BE2C (cell line): Measurements from ENCODE around the gene MLANA.
"Not testable (repeated sequence)": the region's sequence is repeated elsewhere in the genome, so short reads cannot be mapped to it uniquely, and the experiment has no call there.

Experiments
- DNase-seq: peaks from one replicate; pipeline ENCODE4 v3.0.0-alpha.2; 2020
- H3K27me3 ChIP-seq: fragments of 250-450 bp; sonication (Bioruptor Pico); 2 replicates; pipeline ENCODE4 v1.5.1; 2020; ENCODE audit warnings: mild to moderate bottlenecking
- H3K36me3 ChIP-seq: fragments of 250-450 bp; sonication (Bioruptor Pico); 2 replicates; pipeline ENCODE4 v1.5.1; 2020; ENCODE audit warnings: mild to moderate bottlenecking
- H3K4me1 ChIP-seq: fragments of 250-450 bp; sonication (Bioruptor Pico); 2 replicates; pipeline ENCODE4 v1.5.1; 2020
- H3K4me3 ChIP-seq: 2 replicates; pipeline ENCODE4 v1.5.1; 2011; ENCODE audit warnings: low read depth, low read length
- H3K9me3 ChIP-seq: fragments of 250-450 bp; sonication (Bioruptor Pico); 2 replicates; pipeline ENCODE4 v1.5.1; 2020
- TF ChIP-seq, protein P1 (sequence below): IDR thresholded peaks from 2 replicates; pipeline ENCODE4 v1.5.1; 2012; ENCODE audit warnings: mild to moderate bottlenecking, low read depth, low read length

Gene MLANA

DNA sequence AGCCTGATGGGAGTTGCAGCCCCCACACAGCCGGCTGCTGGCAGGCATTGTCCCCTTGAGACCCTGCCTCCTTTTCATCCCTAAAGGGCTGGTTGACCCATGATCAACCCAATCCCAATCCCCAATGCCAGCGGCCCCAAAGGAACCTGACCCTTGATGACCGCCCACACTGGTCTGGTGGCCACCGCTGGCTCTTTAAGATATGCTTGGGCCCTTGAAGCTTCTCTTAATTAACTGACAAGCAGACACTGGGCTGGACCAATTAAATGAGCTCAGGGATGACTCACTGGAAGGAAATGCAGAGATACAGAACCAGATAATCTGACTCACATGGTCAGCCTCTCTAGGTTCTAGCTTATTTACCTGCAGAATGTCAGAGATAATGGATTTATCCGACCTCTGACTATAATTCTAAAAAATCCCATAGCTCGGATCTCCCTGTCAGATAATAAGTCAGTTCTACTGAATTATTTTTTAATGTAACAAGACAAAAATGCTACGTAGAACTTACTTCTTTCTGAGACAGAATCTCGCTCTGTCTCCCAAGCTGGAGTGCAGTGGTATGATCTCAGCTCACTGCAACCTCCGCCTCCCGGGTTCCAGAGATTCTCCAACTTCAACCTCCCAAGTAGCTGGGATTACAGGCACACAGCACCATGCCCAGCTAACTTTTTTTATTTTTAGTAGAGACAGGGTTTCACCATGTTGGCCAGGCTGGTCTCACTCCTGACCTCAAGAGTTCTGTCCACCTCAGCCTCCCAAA, 11.1 kb upstream of the MLANA start:
- H3K27me3 ChIP-seq: no peaks in the 10 kb centered on the region
- peak overlapping the region; percentile 1; the same call in 1 of the 2 replicates for H3K4me3 ChIP-seq
- TF ChIP-seq, protein P1, sequence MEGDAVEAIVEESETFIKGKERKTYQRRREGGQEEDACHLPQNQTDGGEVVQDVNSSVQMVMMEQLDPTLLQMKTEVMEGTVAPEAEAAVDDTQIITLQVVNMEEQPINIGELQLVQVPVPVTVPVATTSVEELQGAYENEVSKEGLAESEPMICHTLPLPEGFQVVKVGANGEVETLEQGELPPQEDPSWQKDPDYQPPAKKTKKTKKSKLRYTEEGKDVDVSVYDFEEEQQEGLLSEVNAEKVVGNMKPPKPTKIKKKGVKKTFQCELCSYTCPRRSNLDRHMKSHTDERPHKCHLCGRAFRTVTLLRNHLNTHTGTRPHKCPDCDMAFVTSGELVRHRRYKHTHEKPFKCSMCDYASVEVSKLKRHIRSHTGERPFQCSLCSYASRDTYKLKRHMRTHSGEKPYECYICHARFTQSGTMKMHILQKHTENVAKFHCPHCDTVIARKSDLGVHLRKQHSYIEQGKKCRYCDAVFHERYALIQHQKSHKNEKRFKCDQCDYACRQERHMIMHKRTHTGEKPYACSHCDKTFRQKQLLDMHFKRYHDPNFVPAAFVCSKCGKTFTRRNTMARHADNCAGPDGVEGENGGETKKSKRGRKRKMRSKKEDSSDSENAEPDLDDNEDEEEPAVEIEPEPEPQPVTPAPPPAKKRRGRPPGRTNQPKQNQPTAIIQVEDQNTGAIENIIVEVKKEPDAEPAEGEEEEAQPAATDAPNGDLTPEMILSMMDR: no peak
- H3K9me3 ChIP-seq: no peaks in the 10 kb centered on the region; the same call in 1 of the 2 replicates
- DNase-seq: peak; percentile 35
- H3K36me3 ChIP-seq: no peaks in the 10 kb centered on the region
- H3K4me1 ChIP-seq: peaks cover 5% of the 10 kb centered on the region

DNA sequence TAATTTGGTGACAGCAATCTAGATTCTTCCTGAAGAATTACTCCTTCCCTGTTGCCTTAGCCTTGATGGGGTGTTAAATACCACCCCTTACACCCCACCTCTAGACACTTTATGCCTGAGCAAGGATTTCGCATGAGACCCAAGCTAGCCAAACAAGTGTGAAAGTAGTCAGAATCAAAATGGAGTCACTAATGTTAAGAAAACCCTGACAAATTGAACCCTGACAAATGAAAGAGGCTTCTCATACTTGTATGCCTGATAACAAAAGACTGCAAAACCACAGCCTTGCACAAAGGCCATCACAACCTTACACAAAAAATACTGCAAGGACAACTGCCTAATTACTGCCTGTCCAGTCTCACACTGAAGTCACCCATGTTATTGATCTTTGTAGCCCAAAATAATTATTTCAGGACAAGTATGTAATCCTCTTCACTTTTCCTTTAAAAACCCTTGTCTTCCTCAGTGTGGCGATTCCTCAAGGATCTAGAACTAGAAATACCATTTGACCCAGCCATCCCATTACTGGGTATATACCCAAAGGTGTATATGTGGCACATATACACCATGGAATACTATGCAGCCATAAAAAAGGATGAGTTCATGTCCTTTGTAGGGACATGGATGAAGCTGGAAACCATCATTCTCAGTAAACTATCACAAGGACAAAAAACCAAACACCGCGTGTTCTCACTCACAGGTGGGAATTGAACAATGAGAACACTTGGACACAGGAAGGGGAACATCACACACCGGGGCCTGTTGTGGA, 8.3 kb upstream of the MLANA start:
- DNase-seq, H3K9me3 ChIP-seq, H3K27me3 ChIP-seq, H3K4me1 ChIP-seq, H3K36me3 ChIP-seq, H3K4me3 ChIP-seq: not testable (repeated sequence)

DNA sequence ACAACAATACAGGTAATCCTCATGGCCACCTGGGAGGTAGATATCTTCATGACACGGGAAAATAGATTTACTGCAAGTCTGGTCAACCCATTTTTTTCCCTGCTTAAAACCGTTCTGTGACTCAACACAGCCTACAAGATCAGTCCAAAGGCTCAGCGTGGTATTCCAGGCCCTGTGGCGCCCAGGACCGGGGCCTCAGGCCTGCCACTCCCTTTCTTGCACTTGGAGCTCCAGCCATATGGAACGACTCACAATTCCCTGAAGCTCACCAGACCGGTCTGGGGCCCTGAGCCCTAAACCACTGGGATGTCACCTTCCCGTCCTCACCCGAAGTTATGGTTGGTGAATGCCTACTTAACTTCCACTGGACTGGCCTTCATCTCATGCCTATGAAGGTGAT, 6.5 kb upstream of the MLANA start:
- TF ChIP-seq, protein P1: no peak
- H3K9me3 ChIP-seq: no peaks in the 10 kb centered on the region
- peaks cover 6% of the 10 kb centered on the region for H3K27me3 ChIP-seq
- DNase-seq: no peak
- no peaks in the 10 kb centered on the region for H3K36me3 ChIP-seq
- H3K4me3 ChIP-seq: no peak overlapping the region
- H3K4me1 ChIP-seq: peaks cover 4% of the 10 kb centered on the region

DNA sequence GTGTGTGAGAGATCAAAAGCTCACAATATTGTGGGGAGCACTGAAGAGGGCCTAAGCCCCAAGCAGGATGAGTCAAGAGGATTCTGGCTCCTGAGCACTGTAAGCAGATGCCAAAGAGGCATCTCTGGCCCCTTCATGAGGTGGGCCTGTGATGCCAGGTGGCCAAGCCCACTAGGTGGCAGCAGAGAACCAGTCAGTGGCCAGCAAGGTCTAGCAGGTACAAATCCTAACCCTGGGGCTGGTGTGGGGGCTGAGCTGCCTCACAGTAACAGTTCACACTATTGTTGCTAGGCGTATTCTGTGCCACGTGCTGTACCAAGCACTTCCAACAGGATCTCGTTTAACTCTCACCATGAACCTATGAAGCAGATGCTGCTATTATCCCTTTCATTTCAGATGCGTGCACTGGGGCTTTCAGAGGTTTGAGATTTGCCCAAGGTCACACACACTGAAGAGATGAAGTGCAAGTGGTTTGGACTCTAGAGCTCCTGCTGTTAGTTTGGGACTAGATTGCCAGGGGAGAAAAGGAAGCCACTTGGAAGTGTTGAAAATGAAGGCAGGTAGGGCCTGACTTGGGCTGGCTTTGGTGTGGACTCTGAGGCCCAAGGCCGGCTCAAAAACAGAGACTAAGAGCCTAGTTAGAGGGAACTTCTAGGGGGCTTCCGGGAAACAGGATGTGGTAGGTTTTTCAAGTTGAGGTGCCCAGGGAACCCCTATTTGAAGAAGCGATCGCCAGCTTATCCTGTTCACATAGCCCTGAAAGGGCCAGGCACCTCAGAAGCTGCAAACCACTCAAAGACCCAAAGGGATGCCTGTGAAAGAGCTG, 4.4 kb upstream of the MLANA start:
- TF ChIP-seq, protein P1: peak; percentile 98
- Histone ChIP-seq H3K4me1 (no peaks in the 10 kb centered on the region), H3K9me3 (no peaks in the 10 kb centered on the region), H3K36me3 (no peaks in the 10 kb centered on the region), H3K27me3 (peaks cover 23% of the 10 kb centered on the region), H3K4me3 (no peak overlapping the region)
- DNase-seq: peak; percentile 89

DNA sequence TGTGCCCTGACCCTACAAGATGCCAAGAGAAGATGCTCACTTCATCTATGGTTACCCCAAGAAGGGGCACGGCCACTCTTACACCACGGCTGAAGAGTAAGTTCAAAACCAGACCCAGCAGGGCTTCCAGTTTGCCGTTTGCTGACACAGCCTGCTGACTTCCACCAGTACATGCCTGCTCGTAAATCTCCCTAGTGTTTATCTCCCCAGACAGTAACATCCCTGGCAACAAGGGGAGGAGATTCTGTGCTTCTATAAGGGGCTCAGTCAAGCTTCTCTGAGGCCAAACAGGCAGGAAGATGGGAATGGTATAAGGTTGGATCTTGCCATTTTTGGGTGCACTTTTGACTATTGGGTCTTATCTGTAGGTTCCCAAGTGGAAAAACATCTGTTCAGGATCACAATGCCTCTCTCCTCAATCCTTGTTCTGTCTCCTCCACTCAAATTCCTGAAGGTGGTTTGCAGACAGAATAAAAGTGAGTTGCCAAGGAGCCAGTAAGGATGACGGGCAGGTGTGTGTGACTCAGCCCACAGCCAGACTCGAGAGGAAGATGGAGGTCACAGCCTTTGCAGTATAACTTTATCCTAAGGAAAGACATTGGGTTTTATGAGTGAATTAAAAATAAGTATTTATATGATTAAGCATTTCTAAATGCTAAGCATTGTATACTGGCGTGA, 1.9 kb downstream of the MLANA start:
- DNase-seq: no peak
- TF ChIP-seq, protein P1: no peak
- no peak overlapping the region for H3K4me3 ChIP-seq
- no peaks in the 10 kb centered on the region for H3K9me3 ChIP-seq
- no peaks in the 10 kb centered on the region for H3K36me3 ChIP-seq
- peaks cover 28% of the 10 kb centered on the region for H3K27me3 ChIP-seq
- no peaks in the 10 kb centered on the region for H3K4me1 ChIP-seq

DNA sequence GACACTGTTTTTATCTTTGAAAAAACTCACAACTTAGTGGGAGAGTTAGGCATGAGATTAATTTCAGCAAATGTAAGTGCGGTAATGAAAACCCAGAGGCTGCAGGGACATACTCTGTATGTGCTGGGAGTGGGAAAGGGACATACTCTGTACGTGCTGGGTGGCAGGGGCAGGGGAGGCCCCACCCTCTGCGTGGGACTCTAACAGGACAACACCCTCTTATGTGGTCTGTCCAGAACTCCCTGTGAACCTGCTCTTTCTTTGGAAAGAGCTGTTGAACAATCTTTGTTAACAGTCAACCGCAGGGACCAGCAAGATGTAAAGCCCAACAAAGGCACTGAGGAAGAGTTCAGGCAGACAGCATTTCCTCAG, 2.4 kb downstream of the MLANA start:
- TF ChIP-seq, protein P1: no peak
- Histone ChIP-seq H3K9me3 (no peaks in the 10 kb centered on the region), H3K4me3 (no peak overlapping the region), H3K4me1 (no peaks in the 10 kb centered on the region), H3K36me3 (no peaks in the 10 kb centered on the region), H3K27me3 (peaks cover 28% of the 10 kb centered on the region)
- DNase-seq: no peak
